ENCODE results near the gene SKI.

GRCh38 chr1:2259668-2260402 lies 31.7 kb downstream of the SKI start:
- TF ChIP-seq CTCF (IDR thresholded peaks at IDR 0.05), result no peak
- no peak for TF ChIP-seq POLR2AphosphoS5 (IDR thresholded peaks at IDR 0.05; ENCODE audit: insufficient read depth in 1 of 2, low read depth in 1 of 2)
- no peak for TF ChIP-seq POLR2A (IDR thresholded peaks at IDR 0.05)
